K562 treated with DMSO at 1 percent for 4 hours (cell line): Measurements from ENCODE around the gene MFSD6. TPM values are rescaled to one million over a fixed set of nuclear protein-coding genes. Genes with fewer than 3 reads are reported as not detected.

Experiments used
- total RNA-seq: library from RNA; unstranded; fragments of 300-600 nt; gene quantifications from 2 replicates; pipeline ENCODE4 v1.2.3, GENCODE V29; 2022; ENCODE audit not compliant: insufficient read depth

MFSD6 gene
- total RNA-seq: 6.2 and 12.0 TPM in 2 replicates

GRCh38 chr2:190407662-190408537 is at the start of gene MFSD6:
TSS of gene MFSD6 (plus strand) at chr2:190408355. CDS start at chr2:190436030, 27,675 bp downstream.

GRCh38 chr2:190534310-190535120 is 126.4 kb downstream of the MFSD6 start, which contains the start of gene NEMP2:
TSS of gene NEMP2 (minus strand) at chr2:190534722. CDS start at chr2:190534655, 67 bp downstream.

Other genes starting within 250 kb of the MFSD6 start
- 9.7 and 15.0 TPM in 2 replicates for gene HIBCH, start 88.5 kb upstream of the MFSD6 start, total RNA-seq
- 2.1 and 2.5 TPM in 2 replicates for gene INPP1, start 64.8 kb upstream of the MFSD6 start, total RNA-seq
- gene NEMP2, start 126.4 kb downstream of the MFSD6 start, total RNA-seq: 0.98 and 1.1 TPM in 2 replicates
- gene NAB1, start 240.7 kb downstream of the MFSD6 start, total RNA-seq: 10.7 and 12.5 TPM in 2 replicates